GM21528 (cell line): ENCODE results near the gene KBTBD4.
"Not testable (repeated sequence)": the region's sequence is repeated elsewhere in the genome, so short reads cannot be mapped to it uniquely, and the experiment has no call there.

Experiments
- ATAC-seq: cut with Tn5 transposase; IDR thresholded peaks from one replicate; pipeline ENCODE4 v1.9.1; 2021; ENCODE audit warnings: mild to moderate bottlenecking, moderate library complexity; ENCODE audit not compliant: unreplicated experiment, low FRiP score

KBTBD4 gene

DNA sequence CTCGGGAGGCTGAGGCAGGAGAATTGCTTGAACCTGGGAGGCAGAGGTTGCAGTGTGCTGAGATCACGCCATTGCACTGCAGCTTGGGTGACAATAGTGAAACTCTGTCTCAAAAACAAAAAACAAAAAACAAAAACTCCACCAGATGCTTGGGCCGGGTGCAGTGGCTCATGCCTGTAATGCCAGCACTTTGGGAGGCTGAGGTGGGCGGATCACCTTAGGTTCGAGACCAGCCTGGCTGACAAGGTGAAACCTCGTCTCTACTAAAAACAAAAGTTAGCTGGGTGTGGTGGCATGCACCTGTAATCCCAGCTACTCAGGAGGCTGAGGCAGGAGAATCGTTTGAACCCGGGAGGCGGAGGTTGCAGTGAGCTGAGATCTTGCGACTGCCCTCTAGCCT lies 14.4 kb downstream of the KBTBD4 start:
- ATAC-seq, result not testable (repeated sequence)

DNA sequence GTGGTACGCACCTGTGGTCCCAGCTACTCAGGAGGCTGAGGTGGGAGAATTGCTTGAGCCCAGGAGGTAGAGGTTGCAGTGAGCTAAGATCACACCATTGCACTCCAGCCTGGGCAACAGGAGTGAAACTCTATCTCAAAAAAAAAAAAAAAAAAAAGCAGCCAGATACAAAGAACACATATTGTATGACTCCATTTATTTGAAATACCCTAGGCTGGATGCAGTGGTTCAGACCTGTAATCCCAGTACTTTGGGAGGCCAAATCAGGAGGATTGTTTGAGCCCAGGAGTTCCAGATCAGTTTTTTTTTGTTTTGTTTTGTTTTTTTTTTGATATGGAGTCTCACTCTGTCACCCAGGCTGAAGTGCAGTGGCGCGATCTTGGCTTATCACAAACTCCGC lies 16.4 kb downstream of the KBTBD4 start:
- not testable (repeated sequence) for ATAC-seq

DNA sequence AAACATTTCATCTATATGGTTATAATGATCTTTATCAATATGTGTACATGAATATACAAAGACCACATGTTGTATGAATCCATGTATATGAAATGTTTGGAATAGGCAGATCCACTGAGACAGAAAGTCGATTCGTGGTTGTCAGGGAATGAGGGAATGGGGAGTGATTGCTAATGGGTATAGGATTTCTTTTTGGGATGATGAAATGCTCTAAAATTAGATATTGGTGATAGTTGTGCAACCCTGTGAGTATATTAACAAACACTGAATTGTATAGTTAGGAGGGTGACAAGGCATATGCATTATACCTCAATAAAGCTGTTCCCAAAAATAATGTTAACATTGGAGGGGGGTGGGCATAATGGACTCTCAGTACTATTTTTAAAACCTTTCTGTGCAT lies 18.3 kb downstream of the KBTBD4 start:
- no peak for ATAC-seq

DNA sequence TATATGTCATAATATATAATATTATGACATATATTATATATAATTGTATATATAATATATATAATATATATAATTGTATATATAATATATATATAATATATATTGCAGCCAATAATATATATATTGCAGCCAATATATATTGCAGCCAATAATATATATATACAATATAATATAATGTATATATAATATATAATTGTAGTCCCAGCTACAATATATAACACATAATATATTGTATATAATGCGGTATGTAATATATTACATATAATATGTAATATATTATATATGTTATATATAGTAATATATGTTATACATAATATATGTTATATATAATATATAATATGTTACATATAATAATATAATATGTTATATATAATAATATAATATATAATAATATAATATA lies 20.1 kb downstream of the KBTBD4 start:
- no peak for ATAC-seq

DNA sequence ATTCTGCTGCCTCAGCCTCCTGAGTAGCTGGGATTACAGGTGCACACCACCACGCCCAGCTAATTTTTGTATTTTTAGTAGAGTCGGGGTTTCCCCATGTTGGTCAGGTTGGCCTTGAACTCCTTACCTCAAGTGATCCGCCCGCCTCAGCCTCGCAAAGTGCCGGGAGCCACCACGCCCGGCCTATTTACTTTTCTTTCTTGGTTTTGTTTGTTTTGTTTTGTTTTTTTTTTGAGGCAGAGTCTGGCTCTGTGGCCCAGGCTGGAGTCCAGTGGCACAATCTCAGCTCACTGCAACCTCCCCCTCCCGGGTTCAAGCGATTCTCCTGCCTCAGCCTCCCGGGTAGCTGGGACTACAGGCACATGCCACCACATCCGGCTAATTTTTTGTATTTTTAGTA lies 21.8 kb downstream of the KBTBD4 start:
- ATAC-seq, result not testable (repeated sequence)

GRCh38 chr11:47553406-47553743 lies 25.4 kb downstream of the KBTBD4 start:
- peak; percentile 41 for ATAC-seq

GRCh38 chr11:47552566-47553405 lies 26.0 kb downstream of the KBTBD4 start, which contains the start of gene CELF1:
Gene CELF1, minus strand, starts transcription at chr11:47553132. Its CDS starts 53,609 bp downstream, at chr11:47499523.
- ATAC-seq, result peak; percentile 87

DNA sequence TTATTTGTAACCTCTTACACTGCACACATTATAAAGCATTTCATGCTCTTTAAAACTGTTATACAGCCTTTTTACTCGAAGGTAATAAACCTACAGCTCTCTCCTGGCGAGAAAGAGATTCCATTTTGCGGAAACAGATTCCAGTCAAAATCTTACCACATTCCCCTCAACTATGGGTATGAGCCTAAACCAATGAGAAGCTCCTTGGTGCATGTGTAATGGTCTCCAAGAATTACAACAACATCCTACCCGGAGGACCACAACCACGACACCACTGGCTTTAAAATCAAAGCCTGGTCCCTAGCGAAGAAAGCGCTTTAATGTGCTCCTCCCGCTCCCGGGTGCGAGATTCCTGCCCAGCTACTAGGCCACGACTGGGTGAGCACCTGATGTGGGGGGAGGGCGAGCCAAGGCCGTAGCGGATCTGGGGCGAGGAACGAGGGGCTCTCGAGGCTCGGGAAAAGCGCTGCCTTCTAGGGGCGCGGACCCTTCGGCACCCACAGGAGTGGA lies 26.7 kb downstream of the KBTBD4 start:
- peak; percentile 11 for ATAC-seq

DNA sequence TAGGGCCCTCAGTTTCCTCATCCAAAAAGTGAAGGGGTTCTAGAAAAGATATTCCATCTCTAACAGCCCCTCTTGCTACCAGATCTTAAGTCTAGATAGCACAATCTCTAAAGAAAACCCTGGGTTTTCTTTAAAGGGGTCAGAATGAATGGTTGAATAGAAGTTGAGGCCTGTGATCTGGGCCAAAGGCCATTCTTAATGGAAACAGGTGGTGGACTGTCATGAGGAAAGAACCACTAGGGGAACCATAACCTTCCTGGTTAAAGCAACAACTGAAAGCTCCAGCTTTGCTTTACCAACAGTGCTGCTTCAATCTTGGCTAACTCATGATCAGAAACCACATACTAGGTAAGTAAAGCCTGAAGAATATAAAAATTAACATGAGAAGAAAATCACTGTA lies 27.7 kb downstream of the KBTBD4 start:
- ATAC-seq, result no peak

DNA sequence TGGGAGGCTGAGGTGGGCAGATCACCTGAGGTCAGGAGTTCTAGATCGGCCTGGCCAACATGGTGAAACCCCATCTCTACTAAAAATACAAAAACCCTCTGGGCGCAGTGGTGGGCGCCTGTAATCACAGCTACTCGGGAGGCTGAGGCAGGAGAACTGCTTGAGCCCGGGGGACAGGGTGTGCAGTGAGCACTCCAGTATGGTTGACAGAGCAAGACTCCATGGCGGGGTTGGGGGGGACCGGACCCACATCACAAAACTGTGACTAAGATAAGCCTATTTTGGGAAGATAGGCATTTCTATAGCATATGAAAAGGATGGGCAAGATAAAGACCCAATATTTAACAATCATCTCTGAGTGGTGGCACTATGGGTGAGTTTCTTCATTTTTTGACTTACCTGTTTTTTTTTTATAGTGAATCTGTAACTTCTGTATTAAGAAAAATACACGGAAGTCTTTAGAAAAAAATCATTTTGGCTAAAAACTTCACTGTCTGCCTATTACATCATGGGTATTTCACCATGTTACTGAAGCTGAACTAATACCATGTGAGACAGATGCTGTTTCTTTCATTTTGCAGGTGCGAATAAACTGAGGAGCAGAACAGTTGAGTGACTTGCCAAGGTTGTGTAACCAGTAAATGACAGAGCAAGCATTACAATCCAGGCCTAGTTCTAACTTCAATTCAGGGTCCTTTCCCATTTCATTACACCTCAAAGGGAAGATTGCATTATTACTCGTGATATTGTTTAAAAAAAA lies 28.3 kb downstream of the KBTBD4 start:
- no peak for ATAC-seq

GRCh38 chr11:47546274-47546673 lies 32.5 kb downstream of the KBTBD4 start:
- not testable (repeated sequence) for ATAC-seq

GRCh38 chr11:47545298-47545697 lies 33.5 kb downstream of the KBTBD4 start:
- ATAC-seq, result no peak

- ATAC-seq, result no peak
These were observed 37.7 kb downstream of the KBTBD4 start for GRCh38 chr11:47541070-47541469.

DNA sequence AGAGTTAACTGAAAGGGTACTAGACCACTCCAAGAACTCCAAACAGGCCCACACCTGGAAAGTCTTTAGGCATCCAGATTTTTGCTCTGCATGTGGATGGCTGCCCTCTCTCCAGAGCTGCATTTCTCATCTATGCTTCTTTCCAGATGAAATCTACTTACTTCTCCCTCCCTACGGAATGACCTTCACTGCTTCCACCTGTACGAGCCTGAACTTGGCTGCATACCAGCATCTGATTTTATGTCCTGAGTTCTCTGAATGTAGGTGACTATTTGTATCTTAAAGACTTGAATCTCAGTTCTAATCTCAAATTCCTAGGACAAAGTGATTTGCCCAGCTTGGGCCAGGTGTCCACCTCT lies 39.1 kb downstream of the KBTBD4 start:
- no peak for ATAC-seq

GRCh38 chr11:47538741-47539565 lies 39.8 kb downstream of the KBTBD4 start:
- ATAC-seq, result no peak

GRCh38 chr11:47536915-47537314 lies 41.9 kb downstream of the KBTBD4 start:
- no peak for ATAC-seq

- ATAC-seq, result no peak
These were observed 44.0 kb downstream of the KBTBD4 start for GRCh38 chr11:47534704-47535251.

DNA sequence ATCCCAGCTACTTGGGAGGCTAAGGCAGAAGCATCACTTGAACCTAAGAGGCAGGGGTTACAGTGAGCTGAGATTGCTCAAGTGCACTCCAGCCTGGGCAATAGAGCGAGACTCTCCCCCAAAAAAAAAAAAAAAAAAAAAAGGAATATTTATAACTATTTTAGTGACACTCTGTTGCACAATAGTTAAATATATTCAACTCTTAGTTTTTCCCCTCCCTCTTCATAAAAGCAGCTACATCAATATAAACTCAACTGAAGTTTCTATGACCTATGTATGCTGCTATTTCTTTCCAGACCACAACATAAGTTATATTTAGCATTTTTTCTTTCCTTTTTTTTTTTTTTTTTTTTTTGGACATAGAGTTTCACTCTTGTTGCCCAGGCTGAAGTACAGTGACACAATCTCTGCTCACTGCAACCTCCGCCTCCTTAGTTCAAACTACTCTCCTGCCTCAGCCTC lies 45.0 kb downstream of the KBTBD4 start:
- ATAC-seq, result no peak

- no peak for ATAC-seq
These were observed 46.1 kb downstream of the KBTBD4 start for GRCh38 chr11:47532597-47533213.

GRCh38 chr11:47531666-47532065 lies 47.1 kb downstream of the KBTBD4 start:
- ATAC-seq, result no peak
